HL-60 (cell line): Measurements from ENCODE around the gene TBC1D28.
"Not testable (repeated sequence)": the region's sequence is repeated elsewhere in the genome, so short reads cannot be mapped to it uniquely, and the experiment has no call there.

ENCODE experiments used
- CTCF ChIP-seq: IDR thresholded peaks from one replicate; pipeline ENCODE4 v1.5.1; 2011; ENCODE audit warnings: low read length, control low read depth, inconsistent platforms; ENCODE audit not compliant: insufficient read depth
- GABPA ChIP-seq: IDR thresholded peaks from 2 replicates; pipeline ENCODE4 v1.6.1; 2012; ENCODE audit warnings: low read depth
- POLR2AphosphoS5 ChIP-seq: IDR thresholded peaks from 2 replicates; pipeline ENCODE4 v1.6.1; 2012; ENCODE audit warnings: low read depth

DNA sequence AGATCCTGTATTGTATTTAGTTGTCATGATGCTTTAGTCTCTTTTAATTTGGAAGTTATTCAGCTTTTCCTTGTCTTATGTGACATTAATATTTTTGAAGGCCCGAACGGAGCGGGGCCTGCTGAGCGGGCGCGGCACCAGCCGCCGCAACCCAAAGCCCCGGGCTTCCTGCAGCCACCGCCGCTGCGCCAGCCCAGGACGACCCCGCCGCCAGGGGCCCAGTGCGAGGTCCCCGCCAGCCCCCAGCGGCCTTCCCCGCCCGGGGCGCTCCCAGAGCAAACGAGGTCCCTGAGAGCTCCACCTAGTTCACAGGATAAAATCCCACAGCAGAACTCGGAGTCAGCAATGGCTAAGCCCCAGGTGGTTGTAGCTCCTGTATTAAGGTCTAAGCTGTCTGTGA lies 5.9 kb upstream of the TBC1D28 start:
- TF ChIP-seq CTCF, GABPA, POLR2AphosphoS5: not testable (repeated sequence)
